GM18499 (cell line): Measurements from ENCODE around the gene CYP11A1.

Experiments used
- ATAC-seq: cut with Tn5 transposase; IDR thresholded peaks from one replicate; pipeline ENCODE4 v1.9.1; 2021; ENCODE audit warnings: moderate number of reproducible peaks; ENCODE audit not compliant: insufficient read depth, unreplicated experiment

Gene CYP11A1

GRCh38 chr15:74352393-74352910, 15.0 kb downstream of the CYP11A1 start:
- ATAC-seq, result no peak

DNA sequence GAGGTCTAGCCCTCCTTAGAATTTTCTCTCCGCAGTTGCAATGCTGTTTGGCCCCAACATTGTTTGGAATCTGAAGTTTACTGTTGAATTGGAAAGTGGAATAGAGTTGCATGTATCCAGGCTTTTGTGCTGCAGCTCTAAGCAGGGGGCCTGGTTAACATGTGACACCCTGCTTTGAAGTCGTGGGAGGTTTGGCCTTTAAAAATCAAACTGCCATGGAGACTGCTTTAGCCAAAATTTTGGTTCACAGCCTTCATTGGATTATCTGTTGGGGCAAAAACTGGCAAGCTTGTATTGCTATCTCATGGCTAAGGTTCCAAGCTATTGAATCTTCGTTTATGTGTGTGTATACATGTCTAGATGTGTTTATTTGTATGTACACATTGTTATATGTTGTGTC, 15.8 kb downstream of the CYP11A1 start:
- ATAC-seq, result no peak

- ATAC-seq, result no peak
Measured at GRCh38 chr15:74350295-74351275, 16.9 kb downstream of the CYP11A1 start.

GRCh38 chr15:74349241-74349778, 18.1 kb downstream of the CYP11A1 start:
- no peak for ATAC-seq

DNA sequence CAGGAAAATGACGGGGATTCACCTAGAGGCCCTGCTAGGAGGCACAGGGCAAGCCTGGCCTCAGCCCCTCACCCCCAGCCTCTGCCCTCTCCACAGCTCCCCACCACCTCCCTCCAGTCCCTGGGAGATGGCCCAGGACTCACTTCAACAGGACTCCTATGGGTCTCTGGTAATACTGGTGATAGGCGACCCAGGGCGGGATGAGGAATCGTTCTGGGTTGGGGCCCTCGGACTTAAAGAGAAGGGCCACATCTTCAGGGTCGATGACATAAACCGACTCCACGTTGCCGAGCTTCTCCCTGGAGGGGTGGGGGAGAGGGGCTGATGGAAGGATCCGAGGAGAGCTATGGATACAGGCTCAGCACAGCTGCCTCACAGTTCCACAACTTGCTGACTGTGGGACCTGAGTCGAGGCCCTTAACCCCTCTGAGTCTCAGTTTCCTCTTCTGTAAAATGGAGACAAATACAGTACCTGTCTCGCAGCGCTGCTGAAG, 19.6 kb downstream of the CYP11A1 start:
- ATAC-seq, result no peak

- ATAC-seq, result no peak
Measured at GRCh38 chr15:74345051-74345450, 22.4 kb downstream of the CYP11A1 start.

DNA sequence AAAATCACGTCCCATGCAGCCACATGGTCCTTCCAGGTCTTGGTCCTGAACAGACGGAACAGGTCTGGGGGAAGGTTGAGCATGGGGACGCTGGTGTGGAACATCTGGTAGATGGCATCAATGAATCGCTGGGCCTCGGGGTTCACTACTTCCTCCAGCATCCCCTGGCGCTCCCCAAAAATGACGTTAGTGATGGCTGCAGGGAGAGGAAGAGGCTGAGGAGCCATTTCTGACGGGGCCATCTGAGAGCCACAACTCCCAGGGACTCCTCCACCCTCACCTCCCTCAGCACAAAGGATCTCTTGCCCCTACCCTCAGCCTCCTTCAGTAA, 23.7 kb downstream of the CYP11A1 start:
- ATAC-seq, result no peak

DNA sequence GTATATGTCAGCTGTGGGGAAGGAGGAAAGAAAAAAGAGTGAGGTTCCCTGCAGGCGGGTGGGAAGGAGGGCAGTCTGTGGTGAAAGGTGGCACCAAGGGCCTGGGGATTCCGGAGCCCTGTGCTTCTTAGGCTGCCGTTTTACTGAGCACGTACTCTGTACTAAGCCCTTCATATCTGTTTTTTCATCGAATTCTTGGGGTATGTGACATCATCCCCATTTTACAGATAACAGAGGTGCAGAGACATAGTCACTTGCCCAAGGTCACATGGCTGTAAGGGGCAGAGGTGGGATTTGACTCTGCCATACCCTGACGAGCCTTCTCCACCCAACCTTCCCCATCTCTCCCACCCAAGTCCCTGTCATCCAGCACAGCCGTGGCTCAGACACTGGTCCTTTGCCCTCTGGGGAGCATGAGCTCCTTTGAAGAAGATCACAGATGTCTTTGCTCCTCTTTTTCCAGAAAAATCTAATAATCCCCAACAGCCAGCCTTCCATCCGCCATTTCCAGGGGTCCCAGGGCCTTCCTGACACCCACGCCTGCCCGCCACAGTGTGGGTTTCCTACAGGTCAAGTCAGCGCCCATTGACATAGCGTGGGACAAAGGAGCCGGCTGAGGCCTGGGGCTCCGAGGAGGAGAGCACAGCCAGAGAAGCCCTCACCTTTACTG, 24.2 kb downstream of the CYP11A1 start:
- ATAC-seq, result no peak

GRCh38 chr15:74340150-74340549, 27.3 kb downstream of the CYP11A1 start:
- no peak for ATAC-seq

DNA sequence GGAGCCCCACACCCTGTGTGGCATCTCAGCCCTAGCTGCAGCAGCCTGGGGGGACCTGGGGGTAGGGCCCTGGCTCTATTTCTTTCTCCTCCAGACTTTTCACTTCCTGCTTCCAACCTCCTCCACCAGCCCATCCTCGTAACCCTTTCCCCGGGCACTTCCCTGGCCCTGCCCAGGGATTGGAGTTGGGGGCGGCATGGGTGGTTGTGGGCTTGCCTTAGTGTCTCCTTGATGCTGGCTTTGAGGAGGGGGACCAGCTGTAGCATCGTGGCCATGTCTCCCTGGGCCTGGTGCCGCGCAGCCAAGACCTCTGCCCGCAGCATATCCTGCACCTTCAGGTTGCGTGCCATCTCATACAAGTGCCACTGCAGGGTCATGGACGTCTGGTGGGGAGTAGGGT, 28.1 kb downstream of the CYP11A1 start:
- ATAC-seq, result no peak

DNA sequence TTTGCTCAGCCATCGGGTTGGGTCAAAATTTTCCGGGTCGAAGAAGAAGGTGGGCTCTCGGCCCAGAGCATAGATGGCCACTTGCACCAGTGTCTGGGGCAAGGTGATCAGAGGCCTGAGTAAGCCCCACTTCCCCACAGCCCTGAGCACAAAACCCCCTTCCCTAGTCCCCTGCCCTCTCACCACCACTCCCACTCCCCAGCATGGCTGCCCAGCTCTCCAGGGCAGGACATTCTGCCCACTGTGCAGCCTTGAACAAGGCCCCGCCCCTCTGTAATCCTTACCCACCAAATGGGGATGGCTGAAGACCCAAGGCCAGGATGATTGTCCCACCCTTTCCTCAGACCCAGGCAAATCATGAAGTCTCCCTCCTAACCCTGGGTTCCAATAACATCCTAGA, 28.8 kb downstream of the CYP11A1 start:
- ATAC-seq, result no peak

GRCh38 chr15:74337607-74338211, 29.7 kb downstream of the CYP11A1 start:
- ATAC-seq, result no peak

DNA sequence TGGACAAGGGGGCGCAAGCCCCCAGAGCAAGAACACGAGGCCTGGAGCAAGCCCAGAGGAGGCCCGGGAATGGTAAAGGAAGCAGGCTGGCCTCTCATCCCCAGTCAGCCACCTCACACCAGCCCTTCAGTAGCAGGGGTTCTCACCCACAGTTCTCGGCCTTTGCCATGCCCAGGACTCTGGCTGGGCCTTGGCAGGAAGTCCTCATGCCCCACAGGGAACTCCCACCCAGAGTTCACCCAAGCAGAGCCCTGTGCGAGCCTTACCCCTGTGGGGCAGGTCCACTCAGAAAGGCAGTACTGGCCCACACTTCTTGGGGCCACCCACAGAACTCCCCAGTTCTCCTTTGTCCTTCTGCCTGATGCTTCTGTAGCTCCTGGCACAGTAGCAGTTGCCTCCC, 30.3 kb downstream of the CYP11A1 start:
- no peak for ATAC-seq

- ATAC-seq, result no peak
Measured at GRCh38 chr15:74336061-74337005, 31.1 kb downstream of the CYP11A1 start.

DNA sequence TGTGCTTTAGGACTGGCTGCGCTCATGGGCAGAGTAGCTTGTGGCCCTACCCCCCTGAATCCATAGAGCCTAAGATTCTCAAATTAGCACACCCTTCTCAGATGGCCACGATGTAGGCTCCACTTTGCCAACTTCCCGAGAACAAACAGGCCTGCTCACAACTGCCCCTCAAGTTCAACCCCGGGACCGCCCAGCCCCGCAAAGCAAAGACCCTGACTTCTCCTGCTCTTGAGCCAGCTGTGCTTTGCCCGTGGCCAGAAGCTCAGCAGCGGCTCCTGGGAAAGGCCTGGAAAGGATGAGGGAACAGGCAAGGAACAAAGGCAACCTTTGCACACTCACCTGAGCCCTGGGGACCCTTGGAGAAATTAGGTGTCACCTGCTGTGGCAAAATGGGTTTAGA, 32.0 kb downstream of the CYP11A1 start:
- no peak for ATAC-seq

DNA sequence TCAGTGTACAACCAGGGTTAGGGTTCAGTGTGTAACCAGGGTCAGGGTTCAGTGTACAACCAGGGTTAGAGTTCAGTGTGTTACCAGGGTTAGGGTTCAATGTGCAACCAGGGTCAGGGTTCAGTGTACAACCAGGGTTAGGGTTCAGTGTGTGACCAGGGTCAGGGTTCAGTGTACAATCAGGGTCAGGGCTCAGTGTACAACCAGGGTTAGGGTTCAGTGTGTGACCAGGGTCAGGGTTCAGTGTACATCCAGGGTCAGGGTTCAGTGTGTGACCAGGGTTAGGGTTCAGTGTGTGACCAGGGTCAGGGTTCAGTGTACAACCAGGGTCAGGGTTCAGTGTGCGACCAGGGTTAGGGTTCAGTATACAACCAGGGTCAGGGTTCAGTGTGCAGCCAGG, 33.3 kb downstream of the CYP11A1 start:
- no peak for ATAC-seq

DNA sequence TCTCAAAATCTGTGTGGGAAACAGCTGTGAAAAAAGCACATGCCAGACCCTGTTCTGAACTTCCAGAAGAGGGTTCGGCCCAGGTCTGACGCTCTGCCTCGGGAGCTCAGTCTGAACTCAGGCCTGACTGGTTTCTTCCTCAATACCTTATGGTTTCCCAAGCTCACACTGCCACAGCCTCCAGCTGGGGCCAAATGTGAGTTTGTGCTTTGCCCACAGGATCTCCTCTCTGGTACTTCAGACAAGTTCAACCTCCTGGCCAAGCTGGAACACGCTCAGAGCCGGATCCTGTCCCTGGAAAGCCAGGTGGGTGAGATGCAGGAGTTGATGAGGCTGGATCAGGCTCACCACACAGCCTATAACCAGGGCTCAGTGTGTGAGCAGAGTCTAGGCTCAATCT, 33.8 kb downstream of the CYP11A1 start:
- no peak for ATAC-seq

GRCh38 chr15:74333093-74333492, 34.4 kb downstream of the CYP11A1 start:
- no peak for ATAC-seq

- ATAC-seq, result no peak
Measured at GRCh38 chr15:74332611-74333010, 34.8 kb downstream of the CYP11A1 start.

DNA sequence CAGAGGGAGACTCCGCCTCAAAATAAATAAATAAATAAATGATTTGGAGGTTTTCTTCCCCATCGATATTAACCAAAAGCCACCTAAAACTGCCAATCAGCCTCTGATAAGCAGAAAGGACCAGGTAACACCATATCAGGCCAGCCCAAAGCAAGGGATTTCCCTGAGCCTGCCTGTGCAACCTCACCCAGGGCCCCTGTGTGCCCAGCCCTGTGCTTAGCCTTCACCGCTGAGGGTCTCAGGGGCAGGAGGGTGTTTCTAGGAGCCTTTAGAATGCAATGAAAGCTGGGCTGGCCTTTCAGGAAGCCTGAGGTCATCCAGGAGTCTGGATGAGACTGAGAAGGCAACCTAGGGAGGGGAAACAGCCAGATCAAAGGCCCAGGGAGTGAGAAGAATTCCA, 35.4 kb downstream of the CYP11A1 start:
- no peak for ATAC-seq
